Ovary (tissue), 3 donors: Measurements from ENCODE around the gene HOXC12.

Source experiments
- EP300 ChIP-seq: sonication (generic); formaldehyde crosslinking; IDR thresholded peaks from one replicate; pipeline ENCODE4 v1.6.1; 2017; ENCODE audit warnings: antibody characterized with exemption
- POLR2A ChIP-seq: fragments of 450-650 bp; IDR thresholded peaks from one replicate; pipeline ENCODE4 v1.6.1; 2017; ENCODE audit warnings: antibody characterized with exemption, mild to moderate bottlenecking, moderate library complexity
- TF ChIP-seq, protein P1 (sequence below), 3 donors: fragments of 450-650 bp in 2 of 3; fragments of 200-600 bp in 1 of 3; IDR thresholded peaks; one replicate each; pipeline versions ENCODE4 v1.5.1 to v1.8.0; 2016 to 2022; ENCODE audit warnings: antibody characterized with exemption in 3 of 3, mild to moderate bottlenecking in 1 of 3
- donor health status: DM: no; HTN: no; CAD: no.

DNA sequence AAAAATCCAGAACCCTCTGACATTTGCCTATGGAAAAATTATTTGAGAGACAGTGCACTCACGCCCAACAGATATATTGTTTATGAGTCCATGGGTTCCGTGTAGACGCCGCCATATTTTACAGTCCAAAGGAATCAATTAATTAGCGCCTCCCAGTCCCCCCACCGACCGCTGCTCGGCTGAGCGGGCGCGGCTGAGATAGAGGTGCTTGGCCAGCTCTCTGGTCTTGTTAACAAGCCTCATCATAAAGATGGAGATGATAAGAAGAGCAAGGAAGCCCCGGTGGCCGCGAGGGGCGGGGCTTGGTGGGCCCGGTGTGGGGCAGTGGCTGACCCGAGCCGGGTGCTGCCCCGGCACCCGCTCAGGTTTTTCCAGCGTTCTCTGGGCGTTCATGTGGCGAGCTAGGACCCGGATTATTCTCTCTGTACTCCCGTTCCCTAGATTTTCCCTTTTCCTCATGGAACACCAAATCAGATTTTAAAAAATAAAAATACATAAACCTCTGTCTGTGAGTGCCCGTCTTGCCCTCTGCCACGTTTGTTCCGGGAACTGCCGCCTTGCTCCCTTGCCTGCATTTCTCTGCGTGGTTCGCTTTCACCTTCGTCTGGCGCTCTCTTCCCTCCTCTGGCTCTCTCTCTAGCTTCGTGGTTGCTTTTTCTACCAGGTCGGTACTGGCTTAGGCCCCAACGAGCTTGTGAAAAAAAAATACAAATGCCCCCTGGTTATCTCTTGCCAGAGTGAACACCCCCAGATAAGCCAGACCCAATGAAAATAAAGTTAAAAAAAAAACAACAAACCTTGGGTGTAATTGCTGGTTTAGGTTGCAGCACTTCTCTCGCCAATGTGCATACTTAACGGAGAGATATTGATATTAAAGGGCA, 9.0 kb downstream of the HOXC12 start:
- TF ChIP-seq, protein P1, sequence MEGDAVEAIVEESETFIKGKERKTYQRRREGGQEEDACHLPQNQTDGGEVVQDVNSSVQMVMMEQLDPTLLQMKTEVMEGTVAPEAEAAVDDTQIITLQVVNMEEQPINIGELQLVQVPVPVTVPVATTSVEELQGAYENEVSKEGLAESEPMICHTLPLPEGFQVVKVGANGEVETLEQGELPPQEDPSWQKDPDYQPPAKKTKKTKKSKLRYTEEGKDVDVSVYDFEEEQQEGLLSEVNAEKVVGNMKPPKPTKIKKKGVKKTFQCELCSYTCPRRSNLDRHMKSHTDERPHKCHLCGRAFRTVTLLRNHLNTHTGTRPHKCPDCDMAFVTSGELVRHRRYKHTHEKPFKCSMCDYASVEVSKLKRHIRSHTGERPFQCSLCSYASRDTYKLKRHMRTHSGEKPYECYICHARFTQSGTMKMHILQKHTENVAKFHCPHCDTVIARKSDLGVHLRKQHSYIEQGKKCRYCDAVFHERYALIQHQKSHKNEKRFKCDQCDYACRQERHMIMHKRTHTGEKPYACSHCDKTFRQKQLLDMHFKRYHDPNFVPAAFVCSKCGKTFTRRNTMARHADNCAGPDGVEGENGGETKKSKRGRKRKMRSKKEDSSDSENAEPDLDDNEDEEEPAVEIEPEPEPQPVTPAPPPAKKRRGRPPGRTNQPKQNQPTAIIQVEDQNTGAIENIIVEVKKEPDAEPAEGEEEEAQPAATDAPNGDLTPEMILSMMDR (IDR thresholded peaks at IDR 0.05): no peak
- TF ChIP-seq POLR2A: no peak
- TF ChIP-seq EP300: no peak
